ENCODE measurements around the gene TAOK2. TPM values are rescaled to one million over a fixed set of nuclear protein-coding genes. Genes with fewer than 3 reads are reported as not detected.

TAOK2 gene
- total RNA-seq, 4 donors from 2014 or later: 51.3 to 88.8 (median 66.0) TPM

- no peak overlapping the region for H3K4me3 ChIP-seq
- DNase-seq (ENCODE audit: low spot score in 2 of 2): no peak
- H3K36me3 ChIP-seq: peaks cover 12 to 100% (median 55%) of the 10 kb centered on the region in 3 donors
- H3K27me3 ChIP-seq: no peaks in the 10 kb centered on the region
- no peaks in the 10 kb centered on the region for H3K9me3 ChIP-seq
- H3K27ac ChIP-seq: no peak overlapping the region
- no peaks in the 10 kb centered on the region for H3K4me1 ChIP-seq
- WGBS, 2 donors: 91 to 95% methylated on average over 28 of the region's 28 CpGs
- TF ChIP-seq EP300 (IDR thresholded peaks at IDR 0.05) (no peak), POLR2A (IDR thresholded peaks at IDR 0.05) (no peak), CTCF (IDR thresholded peaks at IDR 0.05) (no peak)
Observed at GRCh38 chr16:29985271-29985811, 11.7 kb downstream of the TAOK2 start.

GRCh38 chr16:29986231-29986630 lies 12.6 kb downstream of the TAOK2 start:
- H3K4me3 ChIP-seq: no peak overlapping the region
- H3K4me1 ChIP-seq: no peaks in the 10 kb centered on the region
- H3K36me3 ChIP-seq: peaks cover 12 to 100% (median 63%) of the 10 kb centered on the region in 3 donors
- WGBS, 2 donors: 89 to 92% methylated on average over 16 to 20 of the region's 20 CpGs
- TF ChIP-seq POLR2A (IDR thresholded peaks at IDR 0.05) (no peak), CTCF (IDR thresholded peaks at IDR 0.05) (no peak)
- no peaks in the 10 kb centered on the region for H3K9me3 ChIP-seq
- no peak overlapping the region for H3K27ac ChIP-seq
- DNase-seq (ENCODE audit: low spot score in 2 of 2): no peak
- no peaks in the 10 kb centered on the region for H3K27me3 ChIP-seq

GRCh38 chr16:29986931-29987330 lies 13.3 kb downstream of the TAOK2 start:
- TF ChIP-seq POLR2A (IDR thresholded peaks at IDR 0.05): no peak
- TF ChIP-seq CTCF (IDR thresholded peaks at IDR 0.05): no peak
- TF ChIP-seq EP300 (IDR thresholded peaks at IDR 0.05): no peak
- Histone ChIP-seq H3K36me3 (peaks cover 12 to 100% (median 57%) of the 10 kb centered on the region in 3 donors), H3K4me3 (no peak overlapping the region), H3K9me3 (no peaks in the 10 kb centered on the region), H3K4me1 (no peaks in the 10 kb centered on the region), H3K27ac (no peak overlapping the region), H3K27me3 (no peaks in the 10 kb centered on the region)
- DNase-seq (ENCODE audit: low spot score in 2 of 2): no peak
- WGBS, 2 donors: 86% methylated on average over 4 to 5 of the region's 5 CpGs

GRCh38 chr16:29987371-29988085 lies 13.9 kb downstream of the TAOK2 start:
- TF ChIP-seq CTCF (IDR thresholded peaks at IDR 0.05): no peak
- TF ChIP-seq EP300 (IDR thresholded peaks at IDR 0.05): no peak
- TF ChIP-seq POLR2A (IDR thresholded peaks at IDR 0.05): no peak
- Histone ChIP-seq H3K36me3 (peaks cover 13 to 100% (median 55%) of the 10 kb centered on the region in 3 donors), H3K27me3 (no peaks in the 10 kb centered on the region), H3K27ac (no peak overlapping the region), H3K4me1 (no peaks in the 10 kb centered on the region), H3K4me3 (no peak overlapping the region), H3K9me3 (no peaks in the 10 kb centered on the region)
- WGBS, 2 donors: 86 to 93% methylated on average over 29 to 33 of the region's 35 CpGs
- DNase-seq (ENCODE audit: low spot score in 2 of 2): no peak

- Histone ChIP-seq H3K27ac (no peak overlapping the region), H3K4me3 (no peak overlapping the region), H3K9me3 (no peaks in the 10 kb centered on the region), H3K27me3 (no peaks in the 10 kb centered on the region), H3K4me1 (peaks cover 0 to under 1% (median 0%) of the 10 kb centered on the region in 4 donors), H3K36me3 (peaks cover 13 to 100% (median 48%) of the 10 kb centered on the region in 3 donors)
- WGBS, 2 donors: 78 to 80% methylated on average over 17 of the region's 17 CpGs
- DNase-seq (ENCODE audit: low spot score in 2 of 2): no peak
- TF ChIP-seq CTCF (IDR thresholded peaks at IDR 0.05) (no peak), EP300 (IDR thresholded peaks at IDR 0.05) (no peak), POLR2A (IDR thresholded peaks at IDR 0.05) (no peak)
Observed at GRCh38 chr16:29988346-29989075, 14.8 kb downstream of the TAOK2 start.

Measured in tibial nerve (tissue), 4 donors.